HepG2 (cell line): ENCODE results near the gene NKAIN4. TPM values are rescaled to one million over a fixed set of nuclear protein-coding genes. Genes with fewer than 3 reads are reported as not detected.

Experiments used
- PHF20 ChIP-seq: sonication (generic); formaldehyde crosslinking; IDR thresholded peaks from 2 replicates; pipeline ENCODE4 v1.5.0; 2020; ENCODE audit warnings: mild to moderate bottlenecking, missing genetic modification reagents
- PRMT3 ChIP-seq: sonication (generic); formaldehyde crosslinking; IDR thresholded peaks from 2 replicates; pipeline ENCODE4 v1.8.1; 2022; ENCODE audit warnings: low read depth, mild to moderate bottlenecking, moderate library complexity, missing genetic modification reagents, borderline replicate concordance
- RBFOX2 ChIP-seq: fragments of 200-400 bp; formaldehyde crosslinking; IDR thresholded peaks from 2 replicates; pipeline ENCODE4 v1.6.1; 2017; ENCODE audit warnings: low read depth, mild to moderate bottlenecking, low read length
- RXRB ChIP-seq: IDR thresholded peaks from 2 replicates; pipeline ENCODE4 v1.6.1; 2016; ENCODE audit warnings: borderline replicate concordance, missing genetic modification reagents, missing compliant biosample characterization
- TGIF2 ChIP-seq: IDR thresholded peaks from 2 replicates; pipeline ENCODE4 v1.6.1; 2016; ENCODE audit warnings: control low read depth, missing compliant biosample characterization
- ZBTB7A ChIP-seq: sonication (generic); formaldehyde crosslinking; IDR thresholded peaks from 2 replicates; pipeline ENCODE4 v1.8.0; 2022; ENCODE audit warnings: mild to moderate bottlenecking, missing genetic modification reagents
- ZNF17 ChIP-seq: sonication (generic); formaldehyde crosslinking; IDR thresholded peaks from 2 replicates; pipeline ENCODE4 v1.5.0; 2020; ENCODE audit warnings: mild to moderate bottlenecking, missing genetic modification reagents
- ZNF326 ChIP-seq: sonication (generic); formaldehyde crosslinking; IDR thresholded peaks from 2 replicates; pipeline ENCODE4 v1.4.0; 2020; ENCODE audit warnings: missing genetic modification reagents, borderline replicate concordance
- ZNF343 ChIP-seq: sonication (generic); formaldehyde crosslinking; IDR thresholded peaks from 2 replicates; pipeline ENCODE4 v1.4.0; 2020; ENCODE audit warnings: mild to moderate bottlenecking, missing genetic modification reagents
- ZNF430 ChIP-seq: sonication (generic); formaldehyde crosslinking; IDR thresholded peaks from 2 replicates; pipeline ENCODE4 v1.9.0; 2021; ENCODE audit warnings: mild to moderate bottlenecking, missing genetic modification reagents
- ZNF766 ChIP-seq: sonication (generic); formaldehyde crosslinking; IDR thresholded peaks from 2 replicates; pipeline ENCODE4 v1.5.0; 2020; ENCODE audit warnings: missing genetic modification reagents, borderline replicate concordance
- polyA plus RNA-seq, 8 experiments: library from polyadenylated mRNA; depleted of rRNA in 3 of 8; stranded (reverse) in 7 of 8; unstranded in 1 of 8; fragments of >200 nt; fragmentation: Illumina TruSeq in 4 of 8; extraction: Trizol in 4 of 8; gene quantifications; 2 replicates each; pipeline versions ENCODE4 v1.2.1 to v1.2.3, GENCODE V29; 2011 to 2016; ENCODE audit warnings: low read depth in 4 of 8, missing spikeins in 1 of 8, mixed read lengths in 1 of 8; ENCODE audit not compliant: insufficient read depth in 1 of 8
- total RNA-seq, 5 experiments: library from RNA; depleted of rRNA; stranded (reverse); fragments of >200 nt; fragmentation: Illumina TruSeq; extraction: Trizol; gene quantifications; 2 replicates each; pipeline ENCODE4 v1.2.3, GENCODE V29; 2016; ENCODE audit warnings: low read depth in 1 of 5
- TF ChIP-seq, protein P1 (sequence below): sonication (generic); formaldehyde crosslinking; IDR thresholded peaks from 2 replicates; pipeline ENCODE4 v1.4.0; 2020; ENCODE audit warnings: mild to moderate bottlenecking, missing genetic modification reagents
- TF ChIP-seq, protein P2 (sequence below): sonication (generic); formaldehyde crosslinking; IDR thresholded peaks from 2 replicates; pipeline ENCODE4 v1.8.1; 2023; ENCODE audit warnings: mild to moderate bottlenecking, missing genetic modification reagents, borderline replicate concordance
- TF ChIP-seq, protein P3 (sequence below): fragments of 450-650 bp; IDR thresholded peaks from 2 replicates; pipeline ENCODE4 v1.6.1; 2017
- TF ChIP-seq, protein P4 (sequence below): sonication (generic); formaldehyde crosslinking; IDR thresholded peaks from 2 replicates; pipeline ENCODE4 v1.9.0; 2022; ENCODE audit warnings: missing genetic modification reagents, mild to moderate bottlenecking, borderline replicate concordance
- TF ChIP-seq, protein P5 (sequence below): sonication (generic); formaldehyde crosslinking; IDR thresholded peaks from 2 replicates; pipeline ENCODE4 v1.4.0; 2020; ENCODE audit warnings: low read depth, mild to moderate bottlenecking, missing genetic modification reagents
- TF ChIP-seq, protein P6 (sequence below): sonication (generic); formaldehyde crosslinking; IDR thresholded peaks from 2 replicates; pipeline ENCODE4 v1.4.0; 2020; ENCODE audit warnings: mild to moderate bottlenecking, low read depth, missing genetic modification reagents
- TF ChIP-seq, protein P7 (sequence below): sonication (generic); formaldehyde crosslinking; IDR thresholded peaks from 2 replicates; pipeline ENCODE4 v1.5.1; 2020; ENCODE audit warnings: mild to moderate bottlenecking, missing genetic modification reagents

Gene NKAIN4
- total and polyA plus RNA-seq, 2 of the 13 experiments (the other 11 are each of a cell fraction or from before 2014, with no cell fraction given) = not detected

DNA sequence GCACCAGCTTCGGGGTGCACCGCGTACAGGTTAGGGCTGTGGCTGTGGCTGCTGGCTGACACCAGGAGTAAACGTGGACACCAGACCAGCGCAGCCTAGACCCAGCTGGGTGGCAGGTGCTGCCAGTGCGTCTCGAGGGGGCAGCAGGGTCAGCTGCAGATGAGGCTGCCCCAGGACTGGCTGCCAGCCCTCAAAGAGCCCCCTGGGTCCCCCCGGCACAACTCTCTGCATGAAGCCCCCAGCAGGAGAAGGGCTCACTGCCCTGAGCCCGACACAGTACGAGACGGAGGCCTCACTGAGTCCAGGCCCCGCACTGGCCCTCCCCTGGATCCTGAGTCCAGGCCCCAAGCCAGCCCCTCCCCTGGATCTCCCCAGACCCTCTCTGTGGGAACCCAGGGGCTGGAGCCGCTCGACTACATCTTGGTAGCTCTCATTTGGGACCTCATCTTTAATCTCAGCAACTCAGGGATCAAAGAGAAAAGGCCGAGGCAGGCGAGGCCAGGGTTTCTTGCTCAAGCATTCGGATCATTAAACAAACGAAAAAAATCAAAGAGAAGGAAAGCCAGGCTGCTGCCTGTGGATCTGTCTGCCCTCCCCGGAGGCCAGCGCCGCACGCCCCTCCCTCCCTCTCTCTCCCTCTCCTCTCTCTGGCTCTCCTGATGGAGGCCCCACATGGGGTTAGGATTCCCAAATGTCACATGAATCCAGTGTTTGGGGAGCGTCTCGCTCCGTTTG lies 7.0 kb upstream of the NKAIN4 start (continued):
- TF ChIP-seq PRMT3 (CRISPR knock-in tag) (no peak), ZNF766 (peak; percentile 61; the same call in 1 of the 2 replicates), RXRB (CRISPR knock-in tag) (peak; percentile 10; the same call in 1 of the 2 replicates), ZNF17 (CRISPR knock-in tag) (no peak), PHF20 (0 out of 2 replicates have a peak, but pooled peaks have one; percentile 28), TGIF2 (no peak), ZBTB7A (CRISPR knock-in tag) (0 out of 2 replicates have a peak, but pooled peaks have one; percentile 39), ZNF326 (CRISPR knock-in tag) (no peak), ZNF343 (0 out of 2 replicates have a peak, but pooled peaks have one; percentile 29), ZNF430 (CRISPR knock-in tag) (no peak), RBFOX2 (no peak)
- TF ChIP-seq, protein P1, sequence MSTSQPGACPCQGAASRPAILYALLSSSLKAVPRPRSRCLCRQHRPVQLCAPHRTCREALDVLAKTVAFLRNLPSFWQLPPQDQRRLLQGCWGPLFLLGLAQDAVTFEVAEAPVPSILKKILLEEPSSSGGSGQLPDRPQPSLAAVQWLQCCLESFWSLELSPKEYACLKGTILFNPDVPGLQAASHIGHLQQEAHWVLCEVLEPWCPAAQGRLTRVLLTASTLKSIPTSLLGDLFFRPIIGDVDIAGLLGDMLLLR = no peak
- TF ChIP-seq, protein P2, sequence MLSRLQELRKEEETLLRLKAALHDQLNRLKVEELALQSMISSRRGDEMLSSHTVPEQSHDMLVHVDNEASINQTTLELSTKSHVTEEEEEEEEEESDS = no peak
- TF ChIP-seq, protein P3, sequence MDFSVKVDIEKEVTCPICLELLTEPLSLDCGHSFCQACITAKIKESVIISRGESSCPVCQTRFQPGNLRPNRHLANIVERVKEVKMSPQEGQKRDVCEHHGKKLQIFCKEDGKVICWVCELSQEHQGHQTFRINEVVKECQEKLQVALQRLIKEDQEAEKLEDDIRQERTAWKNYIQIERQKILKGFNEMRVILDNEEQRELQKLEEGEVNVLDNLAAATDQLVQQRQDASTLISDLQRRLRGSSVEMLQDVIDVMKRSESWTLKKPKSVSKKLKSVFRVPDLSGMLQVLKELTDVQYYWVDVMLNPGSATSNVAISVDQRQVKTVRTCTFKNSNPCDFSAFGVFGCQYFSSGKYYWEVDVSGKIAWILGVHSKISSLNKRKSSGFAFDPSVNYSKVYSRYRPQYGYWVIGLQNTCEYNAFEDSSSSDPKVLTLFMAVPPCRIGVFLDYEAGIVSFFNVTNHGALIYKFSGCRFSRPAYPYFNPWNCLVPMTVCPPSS = no peak
- TF ChIP-seq, protein P4, sequence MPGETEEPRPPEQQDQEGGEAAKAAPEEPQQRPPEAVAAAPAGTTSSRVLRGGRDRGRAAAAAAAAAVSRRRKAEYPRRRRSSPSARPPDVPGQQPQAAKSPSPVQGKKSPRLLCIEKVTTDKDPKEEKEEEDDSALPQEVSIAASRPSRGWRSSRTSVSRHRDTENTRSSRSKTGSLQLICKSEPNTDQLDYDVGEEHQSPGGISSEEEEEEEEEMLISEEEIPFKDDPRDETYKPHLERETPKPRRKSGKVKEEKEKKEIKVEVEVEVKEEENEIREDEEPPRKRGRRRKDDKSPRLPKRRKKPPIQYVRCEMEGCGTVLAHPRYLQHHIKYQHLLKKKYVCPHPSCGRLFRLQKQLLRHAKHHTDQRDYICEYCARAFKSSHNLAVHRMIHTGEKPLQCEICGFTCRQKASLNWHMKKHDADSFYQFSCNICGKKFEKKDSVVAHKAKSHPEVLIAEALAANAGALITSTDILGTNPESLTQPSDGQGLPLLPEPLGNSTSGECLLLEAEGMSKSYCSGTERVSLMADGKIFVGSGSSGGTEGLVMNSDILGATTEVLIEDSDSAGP (CRISPR knock-in tag) = peak; percentile 28; the same call in 1 of the 2 replicates
- TF ChIP-seq, protein P5, sequence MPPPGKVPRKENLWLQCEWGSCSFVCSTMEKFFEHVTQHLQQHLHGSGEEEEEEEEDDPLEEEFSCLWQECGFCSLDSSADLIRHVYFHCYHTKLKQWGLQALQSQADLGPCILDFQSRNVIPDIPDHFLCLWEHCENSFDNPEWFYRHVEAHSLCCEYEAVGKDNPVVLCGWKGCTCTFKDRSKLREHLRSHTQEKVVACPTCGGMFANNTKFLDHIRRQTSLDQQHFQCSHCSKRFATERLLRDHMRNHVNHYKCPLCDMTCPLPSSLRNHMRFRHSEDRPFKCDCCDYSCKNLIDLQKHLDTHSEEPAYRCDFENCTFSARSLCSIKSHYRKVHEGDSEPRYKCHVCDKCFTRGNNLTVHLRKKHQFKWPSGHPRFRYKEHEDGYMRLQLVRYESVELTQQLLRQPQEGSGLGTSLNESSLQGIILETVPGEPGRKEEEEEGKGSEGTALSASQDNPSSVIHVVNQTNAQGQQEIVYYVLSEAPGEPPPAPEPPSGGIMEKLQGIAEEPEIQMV = no peak
- TF ChIP-seq, protein P6, sequence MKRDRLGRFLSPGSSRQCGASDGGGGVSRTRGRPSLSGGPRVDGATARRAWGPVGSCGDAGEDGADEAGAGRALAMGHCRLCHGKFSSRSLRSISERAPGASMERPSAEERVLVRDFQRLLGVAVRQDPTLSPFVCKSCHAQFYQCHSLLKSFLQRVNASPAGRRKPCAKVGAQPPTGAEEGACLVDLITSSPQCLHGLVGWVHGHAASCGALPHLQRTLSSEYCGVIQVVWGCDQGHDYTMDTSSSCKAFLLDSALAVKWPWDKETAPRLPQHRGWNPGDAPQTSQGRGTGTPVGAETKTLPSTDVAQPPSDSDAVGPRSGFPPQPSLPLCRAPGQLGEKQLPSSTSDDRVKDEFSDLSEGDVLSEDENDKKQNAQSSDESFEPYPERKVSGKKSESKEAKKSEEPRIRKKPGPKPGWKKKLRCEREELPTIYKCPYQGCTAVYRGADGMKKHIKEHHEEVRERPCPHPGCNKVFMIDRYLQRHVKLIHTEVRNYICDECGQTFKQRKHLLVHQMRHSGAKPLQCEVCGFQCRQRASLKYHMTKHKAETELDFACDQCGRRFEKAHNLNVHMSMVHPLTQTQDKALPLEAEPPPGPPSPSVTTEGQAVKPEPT (CRISPR knock-in tag) = no peak
- TF ChIP-seq, protein P7, sequence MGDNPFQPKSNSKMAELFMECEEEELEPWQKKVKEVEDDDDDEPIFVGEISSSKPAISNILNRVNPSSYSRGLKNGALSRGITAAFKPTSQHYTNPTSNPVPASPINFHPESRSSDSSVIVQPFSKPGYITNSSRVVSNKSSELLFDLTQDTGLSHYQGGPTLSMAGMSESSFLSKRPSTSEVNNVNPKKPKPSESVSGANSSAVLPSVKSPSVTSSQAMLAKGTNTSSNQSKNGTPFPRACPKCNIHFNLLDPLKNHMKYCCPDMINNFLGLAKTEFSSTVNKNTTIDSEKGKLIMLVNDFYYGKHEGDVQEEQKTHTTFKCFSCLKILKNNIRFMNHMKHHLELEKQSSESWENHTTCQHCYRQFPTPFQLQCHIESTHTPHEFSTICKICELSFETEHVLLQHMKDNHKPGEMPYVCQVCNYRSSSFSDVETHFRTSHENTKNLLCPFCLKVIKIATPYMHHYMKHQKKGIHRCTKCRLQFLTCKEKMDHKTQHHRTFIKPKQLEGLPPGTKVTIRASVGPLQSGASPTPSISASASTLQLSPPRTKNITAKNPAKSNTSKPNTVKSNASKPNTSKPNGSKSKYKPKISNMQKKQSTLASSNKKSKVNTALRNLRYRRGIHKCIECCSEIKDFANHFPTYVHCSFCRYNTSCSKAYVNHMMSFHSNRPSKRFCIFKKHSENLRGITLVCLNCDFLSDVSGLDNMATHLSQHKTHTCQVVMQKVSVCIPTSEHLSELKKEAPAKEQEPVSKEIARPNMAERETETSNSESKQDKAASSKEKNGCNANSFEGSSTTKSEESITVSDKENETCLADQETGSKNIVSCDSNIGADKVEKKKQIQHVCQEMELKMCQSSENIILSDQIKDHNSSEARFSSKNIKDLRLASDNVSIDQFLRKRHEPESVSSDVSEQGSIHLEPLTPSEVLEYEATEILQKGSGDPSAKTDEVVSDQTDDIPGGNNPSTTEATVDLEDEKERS = 0 out of 2 replicates have a peak, but pooled peaks have one; percentile 18
